WERI-Rb-1 (cell line): Measurements from ENCODE around the gene EP300.
"Not testable (repeated sequence)": the region's sequence is repeated elsewhere in the genome, so short reads cannot be mapped to it uniquely, and the experiment has no call there.

ENCODE experiments used
- DNase-seq: peaks from one replicate; pipeline ENCODE4 v3.0.0-alpha.2; 2020
- H3K27ac ChIP-seq: fragments of 250-450 bp; sonication (Bioruptor Pico); 2 replicates; pipeline ENCODE4 v1.5.1; 2020; ENCODE audit warnings: mild to moderate bottlenecking, moderate library complexity
- H3K27me3 ChIP-seq: fragments of 250-450 bp; sonication (Bioruptor Pico); 2 replicates; pipeline ENCODE4 v1.5.1; 2021; ENCODE audit warnings: mild to moderate bottlenecking, low read depth, moderate library complexity; ENCODE audit not compliant: insufficient read depth, severe bottlenecking
- H3K36me3 ChIP-seq: fragments of 250-450 bp; sonication (Bioruptor Pico); 2 replicates; pipeline ENCODE4 v1.5.1; 2020; ENCODE audit warnings: mild to moderate bottlenecking, moderate library complexity
- H3K4me3 ChIP-seq: 2 replicates; pipeline ENCODE4 v1.5.1; 2011; ENCODE audit warnings: low read depth, mild to moderate bottlenecking, control low read depth, low read length
- H3K9me3 ChIP-seq: fragments of 250-450 bp; sonication (Bioruptor Pico); 2 replicates; pipeline ENCODE4 v1.5.1; 2021; ENCODE audit warnings: mild to moderate bottlenecking, moderate library complexity; ENCODE audit not compliant: severe bottlenecking
- TF ChIP-seq, protein P1 (sequence below): IDR thresholded peaks from 2 replicates; pipeline ENCODE4 v1.5.1; 2011; ENCODE audit warnings: low read depth, mild to moderate bottlenecking, control low read depth, inconsistent platforms, low read length

The EP300 gene

DNA sequence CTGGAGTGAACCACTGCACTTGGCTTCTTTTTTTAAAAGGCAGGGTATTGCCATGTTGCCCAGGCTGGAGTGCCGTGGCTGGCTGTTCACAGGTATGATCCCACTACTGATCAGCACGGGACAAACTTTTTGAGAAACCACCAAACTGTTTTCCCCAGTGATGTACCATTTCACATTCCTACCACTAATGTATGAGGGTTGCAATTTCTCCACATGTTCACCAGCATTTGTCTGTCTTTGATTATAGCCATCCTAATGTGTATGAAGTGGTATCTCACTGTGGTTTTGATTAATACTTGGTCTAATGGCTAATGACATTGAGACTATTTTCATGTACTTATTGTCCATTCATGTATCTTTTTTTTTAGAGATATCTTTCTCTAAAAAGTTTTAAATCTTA is 41.5 kb upstream of the EP300 start:
- Histone ChIP-seq H3K27me3 (no peaks in the 10 kb centered on the region), H3K36me3 (no peaks in the 10 kb centered on the region), H3K9me3 (no peaks in the 10 kb centered on the region), H3K4me3 (no peak overlapping the region), H3K27ac (no peak overlapping the region)
- TF ChIP-seq, protein P1, sequence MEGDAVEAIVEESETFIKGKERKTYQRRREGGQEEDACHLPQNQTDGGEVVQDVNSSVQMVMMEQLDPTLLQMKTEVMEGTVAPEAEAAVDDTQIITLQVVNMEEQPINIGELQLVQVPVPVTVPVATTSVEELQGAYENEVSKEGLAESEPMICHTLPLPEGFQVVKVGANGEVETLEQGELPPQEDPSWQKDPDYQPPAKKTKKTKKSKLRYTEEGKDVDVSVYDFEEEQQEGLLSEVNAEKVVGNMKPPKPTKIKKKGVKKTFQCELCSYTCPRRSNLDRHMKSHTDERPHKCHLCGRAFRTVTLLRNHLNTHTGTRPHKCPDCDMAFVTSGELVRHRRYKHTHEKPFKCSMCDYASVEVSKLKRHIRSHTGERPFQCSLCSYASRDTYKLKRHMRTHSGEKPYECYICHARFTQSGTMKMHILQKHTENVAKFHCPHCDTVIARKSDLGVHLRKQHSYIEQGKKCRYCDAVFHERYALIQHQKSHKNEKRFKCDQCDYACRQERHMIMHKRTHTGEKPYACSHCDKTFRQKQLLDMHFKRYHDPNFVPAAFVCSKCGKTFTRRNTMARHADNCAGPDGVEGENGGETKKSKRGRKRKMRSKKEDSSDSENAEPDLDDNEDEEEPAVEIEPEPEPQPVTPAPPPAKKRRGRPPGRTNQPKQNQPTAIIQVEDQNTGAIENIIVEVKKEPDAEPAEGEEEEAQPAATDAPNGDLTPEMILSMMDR: no peak
- no peak for DNase-seq

- Histone ChIP-seq H3K27ac (no peak overlapping the region), H3K27me3 (no peaks in the 10 kb centered on the region), H3K4me3 (no peak overlapping the region), H3K36me3 (no peaks in the 10 kb centered on the region), H3K9me3 (no peaks in the 10 kb centered on the region)
- TF ChIP-seq, protein P1: no peak
- no peak for DNase-seq
Measured at GRCh38 chr22:41052661-41053490, 39.5 kb upstream of the EP300 start.

GRCh38 chr22:41057076-41057475 is 35.3 kb upstream of the EP300 start:
- Histone ChIP-seq H3K9me3 (no peaks in the 10 kb centered on the region), H3K36me3 (no peaks in the 10 kb centered on the region), H3K27me3 (no peaks in the 10 kb centered on the region), H3K4me3 (peak overlapping the region; percentile 22), H3K27ac (peak overlapping the region; percentile 84)
- DNase-seq: no peak
- TF ChIP-seq, protein P1: no peak

DNA sequence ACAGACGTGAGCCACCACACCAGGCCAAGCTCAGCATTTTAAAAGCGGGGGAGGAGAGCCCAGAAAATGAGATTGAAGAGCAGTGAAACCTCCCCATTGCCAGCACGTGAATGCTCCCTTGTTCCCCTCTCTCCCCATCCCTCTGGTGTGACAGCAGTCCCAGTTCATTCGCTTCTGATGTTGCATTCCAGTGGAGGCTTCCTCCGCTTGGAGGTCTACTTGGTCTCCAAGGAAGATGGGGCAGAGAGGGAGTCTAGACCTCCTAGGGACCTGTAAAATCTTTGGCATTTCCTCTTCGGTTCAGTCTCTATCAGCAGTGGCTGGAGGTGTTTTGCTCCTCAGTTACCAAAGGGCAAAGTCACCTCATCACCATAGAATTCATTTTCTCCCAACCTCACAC is 30.2 kb upstream of the EP300 start:
- Histone ChIP-seq H3K36me3 (no peaks in the 10 kb centered on the region), H3K27me3 (no peaks in the 10 kb centered on the region)

GRCh38 chr22:41064326-41064725 is 28.1 kb upstream of the EP300 start:
- H3K36me3 ChIP-seq, H3K27ac ChIP-seq, H3K9me3 ChIP-seq, DNase-seq, H3K27me3 ChIP-seq, H3K4me3 ChIP-seq: not testable (repeated sequence)

More for the DNA sequence above, 30.2 kb upstream of the EP300 start:
- TF ChIP-seq, protein P1: no peak
- DNase-seq: no peak
- Histone ChIP-seq H3K9me3 (no peaks in the 10 kb centered on the region), H3K27ac (no peak overlapping the region), H3K4me3 (no peak overlapping the region)

- not testable (repeated sequence) for H3K4me3 ChIP-seq, H3K27me3 ChIP-seq, H3K27ac ChIP-seq, DNase-seq, H3K9me3 ChIP-seq, H3K36me3 ChIP-seq
Measured at GRCh38 chr22:41066341-41066740, 26.1 kb upstream of the EP300 start.

DNA sequence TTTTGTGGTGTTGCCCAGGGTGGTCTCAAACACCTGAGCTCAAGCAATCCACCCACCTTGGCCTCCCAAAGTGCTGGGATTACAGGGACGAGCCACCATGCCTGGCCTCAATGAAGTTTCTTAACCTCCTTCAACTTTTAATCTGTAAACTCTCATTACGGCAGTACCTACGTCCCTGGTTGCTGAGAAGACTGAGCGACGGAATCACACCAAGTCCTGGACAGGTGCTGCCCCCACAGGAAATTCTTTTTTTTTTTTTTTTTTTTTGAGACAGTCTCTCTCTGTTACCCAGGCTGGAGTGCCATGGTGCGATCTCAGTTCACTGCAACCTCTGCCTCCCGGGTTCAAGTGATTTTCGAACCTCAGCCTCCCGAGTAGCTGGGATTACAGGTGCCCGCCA is 24.4 kb upstream of the EP300 start:
- not testable (repeated sequence) for H3K36me3 ChIP-seq, H3K27me3 ChIP-seq, H3K4me3 ChIP-seq, H3K9me3 ChIP-seq, DNase-seq, H3K27ac ChIP-seq
